Measurements from ENCODE around the gene COG2.

DNA sequence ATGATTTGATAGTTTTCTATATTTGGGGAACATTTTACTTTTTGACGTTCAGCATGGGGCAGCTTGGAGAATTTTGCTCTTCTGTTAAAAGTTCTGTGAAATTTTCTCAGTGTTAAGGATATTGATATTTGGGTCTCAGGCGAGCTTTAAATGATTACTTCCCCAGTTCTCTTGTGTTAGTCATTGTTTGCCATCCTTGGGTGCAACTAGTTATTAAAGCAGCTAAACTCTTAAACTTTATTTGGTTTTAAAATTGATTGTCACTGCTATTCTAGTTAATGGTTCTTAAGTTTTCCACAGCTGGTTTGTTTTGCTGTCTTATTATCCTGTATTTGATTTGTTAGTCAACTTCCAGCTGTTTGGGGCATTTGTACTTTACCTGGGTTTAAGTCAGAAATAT lies 9.0 kb downstream of the COG2 start:
- TF ChIP-seq, protein P1, sequence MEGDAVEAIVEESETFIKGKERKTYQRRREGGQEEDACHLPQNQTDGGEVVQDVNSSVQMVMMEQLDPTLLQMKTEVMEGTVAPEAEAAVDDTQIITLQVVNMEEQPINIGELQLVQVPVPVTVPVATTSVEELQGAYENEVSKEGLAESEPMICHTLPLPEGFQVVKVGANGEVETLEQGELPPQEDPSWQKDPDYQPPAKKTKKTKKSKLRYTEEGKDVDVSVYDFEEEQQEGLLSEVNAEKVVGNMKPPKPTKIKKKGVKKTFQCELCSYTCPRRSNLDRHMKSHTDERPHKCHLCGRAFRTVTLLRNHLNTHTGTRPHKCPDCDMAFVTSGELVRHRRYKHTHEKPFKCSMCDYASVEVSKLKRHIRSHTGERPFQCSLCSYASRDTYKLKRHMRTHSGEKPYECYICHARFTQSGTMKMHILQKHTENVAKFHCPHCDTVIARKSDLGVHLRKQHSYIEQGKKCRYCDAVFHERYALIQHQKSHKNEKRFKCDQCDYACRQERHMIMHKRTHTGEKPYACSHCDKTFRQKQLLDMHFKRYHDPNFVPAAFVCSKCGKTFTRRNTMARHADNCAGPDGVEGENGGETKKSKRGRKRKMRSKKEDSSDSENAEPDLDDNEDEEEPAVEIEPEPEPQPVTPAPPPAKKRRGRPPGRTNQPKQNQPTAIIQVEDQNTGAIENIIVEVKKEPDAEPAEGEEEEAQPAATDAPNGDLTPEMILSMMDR (IDR thresholded peaks at IDR 0.05), result no peak
- TF ChIP-seq POLR2A (IDR thresholded peaks at IDR 0.05), result no peak
